B cell (primary cell): ENCODE measurements around the gene CFAP68. TPM values are rescaled to one million over a fixed set of nuclear protein-coding genes. Genes with fewer than 3 reads are reported as not detected.

Source experiments
- ATAC-seq: fragments of 200-7000 bp; cut with Tn5 transposase; one replicate; pipeline ENCODE4 v1.10.0; 2021; ENCODE audit warnings: low read depth, mild to moderate bottlenecking, moderate number of reproducible peaks, moderate library complexity
- CTCF ChIA-PET: fragments of 350-600 bp; sonication (Branson Sonifier 250); formaldehyde crosslinking; loops from one replicate; lab custom pipeline; 2021; ENCODE audit warnings: antibody characterized with exemption, inconsistent platforms; lab: Charles Lee
- POLR2A ChIA-PET: fragments of 350-600 bp; sonication (Branson Sonifier 250); formaldehyde crosslinking; loops from one replicate; lab custom pipeline; 2021; ENCODE audit warnings: antibody characterized with exemption; lab: Charles Lee
- DNase-seq: peaks from one replicate; pipeline ENCODE4 v3.0.0; 2013
- H2AFZ ChIP-seq: 2 replicates; pipeline ENCODE4 v1.6.1; 2012; ENCODE audit warnings: mild to moderate bottlenecking, low read depth, low read length; ENCODE audit not compliant: insufficient read depth, poor library complexity, severe bottlenecking
- H3K27ac ChIP-seq, 2 donors: 1 replicate in 1 of 2; 2 replicates in 1 of 2; pipeline ENCODE4 v1.5.1; 2012 to 2013; ENCODE audit warnings: low read length in 2 of 2, mild to moderate bottlenecking in 2 of 2, moderate library complexity in 1 of 2
- H3K27me3 ChIP-seq, 4 experiments: fragments of 200-600 bp in 1 of 4; sonication (generic) in 1 of 4; replicated peaks in 1 of 4; 1 replicate in 2 of 4; 2 replicates in 2 of 4; pipeline versions ENCODE4 v1.6.1 to v1.7.0; 2013 to 2016; ENCODE audit warnings: low read length in 3 of 4, mild to moderate bottlenecking in 2 of 4, mixed read lengths in 1 of 4, moderate library complexity in 1 of 4; ENCODE audit not compliant: insufficient read depth in 4 of 4, control insufficient read depth in 3 of 4; ENCODE audit errors: control extremely low read depth in 1 of 4
- H3K36me3 ChIP-seq, 2 experiments: replicated peaks in 1 of 2; 1 replicate in 1 of 2; 2 replicates in 1 of 2; pipeline versions ENCODE4 v1.6.1 to v1.7.1; 2013; ENCODE audit warnings: low read length in 1 of 2; ENCODE audit not compliant: insufficient read depth in 2 of 2, control insufficient read depth in 1 of 2; ENCODE audit errors: control extremely low read depth in 1 of 2, extremely low read depth in 1 of 2
- H3K4me1 ChIP-seq, 2 donors: fragments of 200-600 bp in 1 of 2; sonication (generic) in 1 of 2; 1 replicate in 1 of 2; 2 replicates in 1 of 2; pipeline versions ENCODE4 v1.5.1 to v1.6.1; 2013 to 2017; ENCODE audit warnings: low read length in 2 of 2; ENCODE audit not compliant: control insufficient read depth in 2 of 2, insufficient read depth in 2 of 2
- H3K4me2 ChIP-seq: replicated peaks from 2 replicates; pipeline ENCODE3; 2012; ENCODE audit warnings: mild to moderate bottlenecking, low read depth, low read length; ENCODE audit not compliant: poor library complexity, severe bottlenecking
- H3K4me3 ChIP-seq, 5 experiments: fragments of 200-600 bp in 1 of 5; sonication (generic) in 1 of 5; 1 replicate in 3 of 5; 2 replicates in 2 of 5; pipeline versions ENCODE4 v1.5.1 to v1.7.0; 2011 to 2016; ENCODE audit warnings: low read length in 4 of 5, mild to moderate bottlenecking in 4 of 5, low read depth in 2 of 5, control low read depth in 1 of 5, moderate library complexity in 1 of 5; ENCODE audit not compliant: insufficient read depth in 1 of 5; ENCODE audit errors: control extremely low read depth in 1 of 5, extremely low read depth in 1 of 5
- H3K79me2 ChIP-seq: fragments of 200-600 bp; sonication (generic); one replicate; pipeline ENCODE4 v1.6.0; 2016; ENCODE audit warnings: low read length; ENCODE audit not compliant: control insufficient read depth, insufficient read depth
- H3K9ac ChIP-seq: fragments of 200-600 bp; sonication (generic); 2 replicates; pipeline ENCODE4 v1.6.1; 2017; ENCODE audit warnings: mild to moderate bottlenecking, low read length, moderate library complexity
- H3K9me3 ChIP-seq, 3 donors: one replicate each; pipeline versions ENCODE4 v1.6.1 to v1.7.1; 2013; ENCODE audit warnings: low read length in 2 of 3; ENCODE audit not compliant: control insufficient read depth in 2 of 3, insufficient read depth in 1 of 3; ENCODE audit errors: control extremely low read depth in 1 of 3
- H4K20me1 ChIP-seq: 2 replicates; pipeline ENCODE4 v1.6.0; 2012; ENCODE audit warnings: mild to moderate bottlenecking, low read length; ENCODE audit not compliant: insufficient read depth, control insufficient read depth, poor library complexity, severe bottlenecking
- H3K27ac Mint-ChIP-seq: one replicate; pipeline ENCODE4 v1.8.0; 2021; ENCODE audit warnings: mixed read lengths
- H3K27me3 Mint-ChIP-seq: one replicate; pipeline ENCODE4 v1.8.0; 2021; ENCODE audit warnings: mixed read lengths
- H3K4me1 Mint-ChIP-seq: one replicate; pipeline ENCODE4 v1.8.0; 2021; ENCODE audit warnings: mixed read lengths
- H3K4me3 Mint-ChIP-seq: one replicate; pipeline ENCODE4 v1.8.0; 2021; ENCODE audit warnings: mixed read lengths
- H3K9me3 Mint-ChIP-seq: one replicate; pipeline ENCODE4 v1.8.0; 2022; ENCODE audit warnings: mixed read lengths; ENCODE audit not compliant: insufficient read depth
- CTCF ChIP-seq: fragments of 200-600 bp; IDR thresholded peaks from one replicate; pipeline ENCODE4 v1.8.0; 2022; ENCODE audit warnings: antibody characterized with exemption, mild to moderate bottlenecking
- EZH2 ChIP-seq: IDR thresholded peaks from 2 replicates; pipeline ENCODE4 v1.6.1; 2012; ENCODE audit warnings: borderline replicate concordance, low read depth, mild to moderate bottlenecking, moderate library complexity, low read length; ENCODE audit not compliant: insufficient read depth, poor library complexity, severe bottlenecking
- WGBS: methylation state at CpG from one replicate; pipeline ENCODE4 v1.1.5; 2013; ENCODE audit warnings: missing lambda C conversion rate; ENCODE audit not compliant: insufficient coverage; 5-methylcytosine and 5-hydroxymethylcytosine counted together
- intact Hi-C: fragments of 100-400 bp; cut with micrococcal nuclease; formaldehyde crosslinking; loops from one replicate; pipeline ENCODE4 v1.10.0; 2022
- polyA plus RNA-seq: library from polyadenylated mRNA; depleted of rRNA; stranded (reverse); fragments of >200 nt; gene quantifications from 2 replicates; pipeline ENCODE4 v1.2.3, GENCODE V29; 2012
- total RNA-seq, 2 donors: library from RNA; stranded (reverse); fragments of 120-200 nt in 1 of 2; gene quantifications; 1 replicate in 1 of 2; 2 replicates in 1 of 2; pipeline versions ENCODE4 v1.2.3 to v1.2.4, GENCODE V29; 2013 to 2022

CFAP68 gene
- total and polyA plus RNA-seq, 2 donors (not counting 1 experiment from before 2014, with no cell fraction given) = 8.2 to 13.3 TPM

GRCh38 chr11:111835665-111836064 is 43.7 kb upstream of the CFAP68 start:
- POLR2A ChIA-PET = no interaction called here
- H3K27ac ChIP-seq = no peak overlapping the region
- Mint-ChIP-seq H3K9me3 (no peaks in the 10 kb centered on the region), H3K4me1 (no peaks in the 10 kb centered on the region), H3K27me3 (no peaks in the 10 kb centered on the region), H3K4me3 (no peak overlapping the region), H3K27ac (no peak overlapping the region)
- no peak overlapping the region for H3K4me2 ChIP-seq
- no peaks in the 10 kb centered on the region for H4K20me1 ChIP-seq
- H3K9ac ChIP-seq = no peak overlapping the region
- no peaks in the 10 kb centered on the region for H3K9me3 ChIP-seq
- TF ChIP-seq CTCF (no peak), EZH2 (no peak)
- H3K4me3 ChIP-seq = no peak overlapping the region
- H3K79me2 ChIP-seq = no peaks in the 10 kb centered on the region
- WGBS = 100% methylated on average over 6 of the region's 7 CpGs
- DNase-seq = no peak
- H3K27me3 ChIP-seq = no peaks in the 10 kb centered on the region
- ATAC-seq = no peak
- H3K36me3 ChIP-seq = peaks cover 1 to 50% of the 10 kb centered on the region in 2 experiments
- intact Hi-C loops = no loop called here
- CTCF ChIA-PET = interaction anchor here (1.1 to 1.4 kb wide), 3 partner anchors 35 to 271 kb away, joined by 3 to 5 read pairs (median 3); no protein-coding TSS in a partner anchor
- no peak overlapping the region for H2AFZ ChIP-seq
- no peaks in the 10 kb centered on the region for H3K4me1 ChIP-seq

GRCh38 chr11:111836162-111836561 is 43.2 kb upstream of the CFAP68 start:
- DNase-seq (no peak), ATAC-seq (no peak)
- no peak overlapping the region for H3K4me3 ChIP-seq
- ChIA-PET CTCF (no interaction called here), POLR2A (no interaction called here)
- Mint-ChIP-seq H3K9me3 (no peaks in the 10 kb centered on the region), H3K27me3 (no peaks in the 10 kb centered on the region), H3K4me1 (peaks cover 1% of the 10 kb centered on the region), H3K4me3 (no peak overlapping the region), H3K27ac (no peak overlapping the region)
- no peaks in the 10 kb centered on the region for H3K9me3 ChIP-seq
- H3K79me2 ChIP-seq = no peaks in the 10 kb centered on the region
- intact Hi-C loops = no loop called here
- TF ChIP-seq EZH2 (no peak), CTCF (no peak)
- H3K27me3 ChIP-seq = no peaks in the 10 kb centered on the region
- no peaks in the 10 kb centered on the region for H4K20me1 ChIP-seq
- no peak overlapping the region for H3K9ac ChIP-seq
- H3K36me3 ChIP-seq = peaks cover 1 to 45% of the 10 kb centered on the region in 2 experiments
- 100% methylated on average over 1 of the region's 1 CpG for WGBS
- no peak overlapping the region for H2AFZ ChIP-seq
- H3K27ac ChIP-seq = no peak overlapping the region
- H3K4me2 ChIP-seq = no peak overlapping the region
- H3K4me1 ChIP-seq = peaks cover under 1% of the 10 kb centered on the region in 2 donors
